Endothelial cell (in vitro differentiated cells): ENCODE results near the gene RBM39. TPM values are rescaled to one million over a fixed set of nuclear protein-coding genes. Genes with fewer than 3 reads are reported as not detected.
"Not testable (repeated sequence)": the region's sequence is repeated elsewhere in the genome, so short reads cannot be mapped to it uniquely, and the experiment has no call there.

Experiments used
- DNase-seq: peaks from one replicate; pipeline ENCODE4 v3.0.0; 2021; ENCODE audit warnings: low spot score
- H3K27ac Mint-ChIP-seq: one replicate; pipeline ENCODE4 v1.8.0; 2021; ENCODE audit warnings: mixed read lengths, inconsistent platforms; ENCODE audit not compliant: unreplicated experiment
- H3K27me3 Mint-ChIP-seq: one replicate; pipeline ENCODE4 v1.8.0; 2021; ENCODE audit warnings: mild to moderate bottlenecking, moderate library complexity, mixed read lengths, inconsistent platforms; ENCODE audit not compliant: unreplicated experiment
- H3K36me3 Mint-ChIP-seq: one replicate; pipeline ENCODE4 v1.8.0; 2021; ENCODE audit warnings: mild to moderate bottlenecking, low read depth, mixed read lengths, inconsistent platforms; ENCODE audit not compliant: unreplicated experiment
- H3K4me1 Mint-ChIP-seq: one replicate; pipeline ENCODE4 v1.8.0; 2021; ENCODE audit warnings: mild to moderate bottlenecking, mixed read lengths, inconsistent platforms; ENCODE audit not compliant: unreplicated experiment
- H3K4me3 Mint-ChIP-seq: one replicate; pipeline ENCODE4 v1.8.0; 2021; ENCODE audit warnings: mild to moderate bottlenecking, mixed read lengths, inconsistent platforms; ENCODE audit not compliant: unreplicated experiment
- H3K9me3 Mint-ChIP-seq: one replicate; pipeline ENCODE4 v1.8.0; 2021; ENCODE audit warnings: mixed read lengths, inconsistent platforms; ENCODE audit not compliant: unreplicated experiment
- CTCF ChIP-seq: fragments of 200-600 bp; sonication (generic); IDR thresholded peaks from one replicate; pipeline ENCODE4 v1.5.0; 2021; ENCODE audit warnings: antibody characterized with exemption; ENCODE audit not compliant: unreplicated experiment
- long read RNA-seq: library from polyadenylated mRNA; unstranded; transcript quantifications from one replicate; pipeline ENCODE4 v2.0.0, GENCODE V29; 2020; ENCODE audit not compliant: unreplicated experiment
- total RNA-seq: library from RNA; stranded (reverse); fragmentation: NEBNext Ultra II Directional; extraction: Animal tissue kit (Norgen Biotek cat#: 25700); gene quantifications from one replicate; pipeline ENCODE4 v1.2.1, GENCODE V29; 2021; ENCODE audit not compliant: unreplicated experiment

Gene RBM39
- total RNA-seq = 308 TPM
- long read RNA-seq, transcript RBM39-225 (6 exons, 825 nt) = minor isoform, 14 of 121 reads
- long read RNA-seq, transcript RBM39-201 (17 exons, 2,488 nt) = major isoform, 22 of 121 reads
- long read RNA-seq, transcript RBM39-240 (6 exons, 759 nt) = minor isoform, 13 of 121 reads
- long read RNA-seq, transcript RBM39-203 (17 exons, 2,831 nt) = minor isoform, 8 of 121 reads
- long read RNA-seq, partial matches to known transcripts = 34 of 121 reads
- long read RNA-seq, other reads (novel, unspliced or antisense) = 18 of 121 reads

- peaks cover 31% of the 10 kb centered on the region for H3K36me3 Mint-ChIP-seq
- H3K9me3 Mint-ChIP-seq = no peaks in the 10 kb centered on the region
- peak within 1 kb of the TSS; percentile 99 for H3K27ac Mint-ChIP-seq
- TF ChIP-seq CTCF = no peak
- H3K4me1 Mint-ChIP-seq = peaks cover 34% of the 10 kb centered on the region
- H3K4me3 Mint-ChIP-seq = peak within 1 kb of the TSS; percentile 100
- DNase-seq = peak; percentile 99
- H3K27me3 Mint-ChIP-seq = peaks cover 17% of the 10 kb centered on the region
These were observed at the start of gene RBM39 for GRCh38 chr20:35741892-35742740. RBM39 (minus strand) TSS chr20:35742260; CDS start chr20:35740874, 1,386 bp downstream.

- Mint-ChIP-seq H3K36me3 (peaks cover 4% of the 10 kb centered on the region), H3K27me3 (no peaks in the 10 kb centered on the region), H3K4me1 (peaks cover 5% of the 10 kb centered on the region), H3K27ac (no peak overlapping the region), H3K4me3 (no peak overlapping the region), H3K9me3 (no peaks in the 10 kb centered on the region)
- no peak for TF ChIP-seq CTCF
- no peak for DNase-seq
These were observed 49.8 kb upstream of the RBM39 start for GRCh38 chr20:35791821-35792220.

GRCh38 chr20:35791097-35791496, 49.0 kb upstream of the RBM39 start:
- Mint-ChIP-seq H3K27ac (no peak overlapping the region), H3K36me3 (peaks cover 7% of the 10 kb centered on the region), H3K4me3 (no peak overlapping the region), H3K4me1 (peaks cover 5% of the 10 kb centered on the region), H3K27me3 (no peaks in the 10 kb centered on the region), H3K9me3 (no peaks in the 10 kb centered on the region)
- DNase-seq = no peak
- no peak for TF ChIP-seq CTCF

GRCh38 chr20:35788796-35789195, 46.7 kb upstream of the RBM39 start:
- no peak overlapping the region for H3K4me3 Mint-ChIP-seq
- H3K27ac Mint-ChIP-seq = peak overlapping the region; percentile 21
- DNase-seq = no peak

GRCh38 chr20:35785541-35785940, 43.5 kb upstream of the RBM39 start:
- DNase-seq, H3K4me1 Mint-ChIP-seq, H3K9me3 Mint-ChIP-seq, H3K36me3 Mint-ChIP-seq, H3K27ac Mint-ChIP-seq, H3K4me3 Mint-ChIP-seq, H3K27me3 Mint-ChIP-seq: not testable (repeated sequence)

More at GRCh38 chr20:35788796-35789195, 46.7 kb upstream of the RBM39 start:
- H3K4me1 Mint-ChIP-seq = peaks cover 5% of the 10 kb centered on the region
- H3K9me3 Mint-ChIP-seq = no peaks in the 10 kb centered on the region
- no peaks in the 10 kb centered on the region for H3K27me3 Mint-ChIP-seq
- H3K36me3 Mint-ChIP-seq = peaks cover 3% of the 10 kb centered on the region
- TF ChIP-seq CTCF = no peak

GRCh38 chr20:35783811-35784210, 41.8 kb upstream of the RBM39 start:
- not testable (repeated sequence) for H3K27me3 Mint-ChIP-seq, H3K36me3 Mint-ChIP-seq, H3K27ac Mint-ChIP-seq, DNase-seq, H3K4me3 Mint-ChIP-seq, H3K4me1 Mint-ChIP-seq, H3K9me3 Mint-ChIP-seq
